HepG2 (cell line): ENCODE results near the gene KIF17. TPM values are rescaled to one million over a fixed set of nuclear protein-coding genes. Genes with fewer than 3 reads are reported as not detected.
A peak's percentile ranks its signal among the peaks of the same experiment; 100 is the strongest.

ENCODE experiments used
- CCDC6 ChIP-seq: sonication (generic); formaldehyde crosslinking; IDR thresholded peaks from 2 replicates; pipeline ENCODE4 v1.8.1; 2022; ENCODE audit warnings: mild to moderate bottlenecking, missing genetic modification reagents, moderate library complexity
- CREB1 ChIP-seq, 2 experiments: fragments of 450-650 bp in 1 of 2; IDR thresholded peaks; 2 replicates each; pipeline ENCODE4 v1.6.1; 2016 to 2017; ENCODE audit warnings: control low read depth in 1 of 2, mild to moderate bottlenecking in 1 of 2, missing compliant biosample characterization in 1 of 2, missing genetic modification characterization in 1 of 2
- DR1 ChIP-seq: sonication (generic); formaldehyde crosslinking; IDR thresholded peaks from 2 replicates; pipeline ENCODE4 v1.8.0; 2021; ENCODE audit warnings: mild to moderate bottlenecking, missing genetic modification reagents, inconsistent platforms
- E2F1 ChIP-seq: sonication (generic); formaldehyde crosslinking; IDR thresholded peaks from 2 replicates; pipeline ENCODE4 v1.5.0; 2020; ENCODE audit warnings: missing genetic modification reagents
- GATAD2A ChIP-seq: IDR thresholded peaks from 2 replicates; pipeline ENCODE4 v1.6.1; 2016
- GMEB2 ChIP-seq: IDR thresholded peaks from 2 replicates; pipeline ENCODE4 v1.6.1; 2016; ENCODE audit warnings: missing biosample characterization, missing genetic modification reagents, low read depth
- HNRNPLL ChIP-seq: fragments of 200-400 bp; formaldehyde crosslinking; IDR thresholded peaks from 2 replicates; pipeline ENCODE4 v1.6.1; 2017; ENCODE audit warnings: mild to moderate bottlenecking, low read depth, low read length; ENCODE audit not compliant: poor library complexity, severe bottlenecking
- HOXA9 ChIP-seq: sonication (generic); formaldehyde crosslinking; IDR thresholded peaks from 2 replicates; pipeline ENCODE4 v1.8.1; 2022; ENCODE audit warnings: missing genetic modification reagents, mild to moderate bottlenecking, moderate library complexity, borderline replicate concordance
- PLSCR1 ChIP-seq: sonication (generic); formaldehyde crosslinking; IDR thresholded peaks from 2 replicates; pipeline ENCODE4 v1.5.0; 2020; ENCODE audit warnings: missing genetic modification reagents, mild to moderate bottlenecking, borderline replicate concordance
- SAFB2 ChIP-seq: sonication (generic); formaldehyde crosslinking; IDR thresholded peaks from 2 replicates; pipeline ENCODE4 v1.5.1; 2020; ENCODE audit warnings: missing genetic modification reagents, low read depth, mild to moderate bottlenecking, borderline replicate concordance
- SIN3A ChIP-seq: IDR thresholded peaks from 2 replicates; pipeline ENCODE4 v1.6.1; 2011; ENCODE audit warnings: low read depth, mild to moderate bottlenecking, control low read depth, low read length, borderline replicate concordance
- SNAPC4 ChIP-seq: sonication (generic); formaldehyde crosslinking; IDR thresholded peaks from 2 replicates; pipeline ENCODE4 v1.4.0; 2020; ENCODE audit warnings: mild to moderate bottlenecking, missing genetic modification reagents
- TBX2 ChIP-seq: sonication (generic); formaldehyde crosslinking; IDR thresholded peaks from 2 replicates; pipeline ENCODE4 v1.5.0; 2020; ENCODE audit warnings: missing genetic modification reagents, mild to moderate bottlenecking, borderline replicate concordance
- TP53 ChIP-seq: sonication (generic); formaldehyde crosslinking; conservative IDR thresholded peaks from 2 replicates; pipeline ENCODE4 v1.4.0; 2020; ENCODE audit warnings: missing genetic modification reagents
- ZNF207 ChIP-seq: fragments of 450-650 bp; IDR thresholded peaks from 2 replicates; pipeline ENCODE4 v1.6.1; 2016; ENCODE audit warnings: antibody characterized with exemption, borderline replicate concordance
- polyA plus RNA-seq, 8 experiments: library from polyadenylated mRNA; depleted of rRNA in 3 of 8; stranded (reverse) in 7 of 8; unstranded in 1 of 8; fragments of >200 nt; fragmentation: Illumina TruSeq in 4 of 8; extraction: Trizol in 4 of 8; gene quantifications; 2 replicates each; pipeline versions ENCODE4 v1.2.1 to v1.2.3, GENCODE V29; 2011 to 2016; ENCODE audit warnings: low read depth in 4 of 8, missing spikeins in 1 of 8, mixed read lengths in 1 of 8; ENCODE audit not compliant: insufficient read depth in 1 of 8
- total RNA-seq, 5 experiments: library from RNA; depleted of rRNA; stranded (reverse); fragments of >200 nt; fragmentation: Illumina TruSeq; extraction: Trizol; gene quantifications; 2 replicates each; pipeline ENCODE4 v1.2.3, GENCODE V29; 2016; ENCODE audit warnings: low read depth in 1 of 5
- TF ChIP-seq, protein P1 (sequence below): sonication (generic); formaldehyde crosslinking; IDR thresholded peaks from 2 replicates; pipeline ENCODE4 v1.4.0; 2020; ENCODE audit warnings: mild to moderate bottlenecking, missing genetic modification reagents

The KIF17 gene
- total and polyA plus RNA-seq, 2 of the 13 experiments (the other 11 are each of a cell fraction or from before 2014, with no cell fraction given): 0.24 to 0.44 TPM

GRCh38 chr1:20732588-20733359, 15.0 kb upstream of the KIF17 start, which contains the start of gene SH2D5 (continued):
- TF ChIP-seq SNAPC4 (no peak), DR1 (CRISPR knock-in tag) (no peak), CCDC6 (no peak), CREB1 (IDR thresholded peaks at IDR 0.05) (no peak; the same call in 1 of the 2 replicates), CREB1 (CRISPR knock-in tag; IDR thresholded peaks at IDR 0.05) (0 out of 2 replicates have a peak, but pooled peaks have one; percentile 66), HOXA9 (CRISPR knock-in tag) (no peak), PLSCR1 (no peak), HNRNPLL (peak; percentile 75), GMEB2 (CRISPR knock-in tag) (no peak), ZNF207 (no peak), E2F1 (CRISPR knock-in tag) (no peak), GATAD2A (CRISPR knock-in tag) (peak; percentile 76), SIN3A (no peak), TBX2 (CRISPR knock-in tag) (peak; percentile 64), SAFB2 (CRISPR knock-in tag) (peak; percentile 4; the same call in 1 of the 2 replicates), TP53 (CRISPR knock-in tag) (peak; percentile 79; the same call in 1 of the 2 replicates)
- TF ChIP-seq, protein P1, sequence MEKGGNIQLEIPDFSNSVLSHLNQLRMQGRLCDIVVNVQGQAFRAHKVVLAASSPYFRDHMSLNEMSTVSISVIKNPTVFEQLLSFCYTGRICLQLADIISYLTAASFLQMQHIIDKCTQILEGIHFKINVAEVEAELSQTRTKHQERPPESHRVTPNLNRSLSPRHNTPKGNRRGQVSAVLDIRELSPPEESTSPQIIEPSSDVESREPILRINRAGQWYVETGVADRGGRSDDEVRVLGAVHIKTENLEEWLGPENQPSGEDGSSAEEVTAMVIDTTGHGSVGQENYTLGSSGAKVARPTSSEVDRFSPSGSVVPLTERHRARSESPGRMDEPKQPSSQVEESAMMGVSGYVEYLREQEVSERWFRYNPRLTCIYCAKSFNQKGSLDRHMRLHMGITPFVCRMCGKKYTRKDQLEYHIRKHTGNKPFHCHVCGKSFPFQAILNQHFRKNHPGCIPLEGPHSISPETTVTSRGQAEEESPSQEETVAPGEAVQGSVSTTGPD: no peak
